K562 (cell line): ENCODE measurements around the gene YBX3. TPM values are rescaled to one million over a fixed set of nuclear protein-coding genes. Genes with fewer than 3 reads are reported as not detected.

Experiments used
- ATAC-seq: fragments of 200-7000 bp; cut with Tn5 transposase; 3 replicates; pipeline ENCODE4 v1.9.1; 2020; ENCODE audit warnings: moderate library complexity
- BruUV-seq: library from RNA; stranded (reverse); fragments of 400-500 nt; replicated peaks from 2 replicates; lab custom pipeline; 2021; lab: Mats Ljungman, UMichigan
- CTCF ChIA-PET: fragments of 300-600 bp; formaldehyde crosslinking; extraction: SDS; loops from one replicate; lab custom pipeline; 2021; ENCODE audit warnings: low intra/inter-chr PET ratio; lab: Yijun Ruan, JAX
- POLR2A ChIA-PET: fragments of 300-600, 350-650 bp; sonication (Branson Sonifier 250); formaldehyde crosslinking; extraction: SDS; loops from one replicate; lab custom pipeline; 2021; ENCODE audit warnings: antibody characterized with exemption, inconsistent platforms; lab: Yijun Ruan, JAX
- DNase-seq, 4 experiments: peaks; one replicate each; pipeline versions ENCODE4 v3.0.0 to v3.0.0-alpha.2; 2011 to 2018; ENCODE audit warnings: low spot score in 3 of 4, mixed read lengths in 3 of 4; ENCODE audit errors: extremely low read depth in 1 of 4
- FAIRE-seq: peaks from 2 replicates; lab custom pipeline; 2011; peaks lifted over from hg19 to GRCh38; lab: Jason Lieb, UNC
- H2AFZ ChIP-seq: 2 replicates; pipeline ENCODE4 v1.6.0; 2011; ENCODE audit warnings: low read depth, low read length, control low read depth, inconsistent platforms
- H3K27ac ChIP-seq: fragments of 200-600 bp; 3 replicates; pipeline ENCODE4 v1.8.0; 2011; ENCODE audit warnings: low read depth, mild to moderate bottlenecking, control low read depth, inconsistent platforms, low read length, moderate library complexity, mixed read lengths; ENCODE audit errors: extremely low read depth
- H3K27me3 ChIP-seq, 2 experiments: fragments of 300-600 bp in 1 of 2; 2 replicates in 1 of 2; 3 replicates in 1 of 2; pipeline versions ENCODE4 v1.6.0 to v1.8.0; 2011; ENCODE audit warnings: inconsistent platforms in 2 of 2, low read length in 2 of 2, mild to moderate bottlenecking in 1 of 2, mixed read lengths in 1 of 2, moderate library complexity in 1 of 2; ENCODE audit not compliant: control insufficient read depth in 2 of 2, insufficient read depth in 2 of 2
- H3K36me3 ChIP-seq: fragments of 300-600 bp; 3 replicates; pipeline ENCODE4 v1.8.0; 2011; ENCODE audit warnings: mild to moderate bottlenecking, low read length, inconsistent platforms; ENCODE audit not compliant: control insufficient read depth, insufficient read depth
- H3K4me1 ChIP-seq, 2 experiments: fragments of 200-600 bp in 1 of 2; replicated peaks in 1 of 2; 2 replicates in 1 of 2; 3 replicates in 1 of 2; pipeline versions ENCODE4 v1.5.1 to v1.8.0; 2011; ENCODE audit warnings: inconsistent platforms in 2 of 2, low read length in 2 of 2, mild to moderate bottlenecking in 1 of 2, mixed read lengths in 1 of 2, moderate library complexity in 1 of 2; ENCODE audit not compliant: control insufficient read depth in 2 of 2, insufficient read depth in 2 of 2
- H3K4me2 ChIP-seq: 2 replicates; pipeline ENCODE4 v1.6.1; 2011; ENCODE audit warnings: low read length, control low read depth, inconsistent platforms, mixed read lengths; ENCODE audit not compliant: insufficient read depth
- H3K4me3 ChIP-seq: fragments of 200-600 bp; sonication (generic), shearing (Covaris generic); 2 replicates; pipeline ENCODE4 v1.5.1; 2016; ENCODE audit warnings: control low read depth, inconsistent platforms
- H3K79me2 ChIP-seq: fragments of 200-600 bp; 3 replicates; pipeline ENCODE4 v1.8.0; 2011; ENCODE audit warnings: low read length, inconsistent platforms; ENCODE audit not compliant: control insufficient read depth, insufficient read depth
- H3K9ac ChIP-seq, 2 experiments: 2 replicates each; pipeline versions ENCODE4 v1.6.0 to v1.6.1; 2011; ENCODE audit warnings: low read depth in 2 of 2, low read length in 2 of 2, control low read depth in 1 of 2, inconsistent platforms in 1 of 2, mild to moderate bottlenecking in 1 of 2, mixed read lengths in 1 of 2; ENCODE audit not compliant: insufficient read depth in 1 of 2
- H3K9me1 ChIP-seq: one replicate; pipeline ENCODE4 v1.6.0; 2011; ENCODE audit warnings: inconsistent platforms, mild to moderate bottlenecking, low read length, moderate library complexity; ENCODE audit not compliant: control insufficient read depth, insufficient read depth
- H3K9me3 ChIP-seq: replicated peaks from 2 replicates; pipeline ENCODE4 v1.5.1; 2011; ENCODE audit warnings: low read depth, low read length, inconsistent platforms; ENCODE audit not compliant: control insufficient read depth, insufficient read depth
- H4K20me1 ChIP-seq: replicated peaks from 2 replicates; pipeline ENCODE4 v1.6.1; 2011; ENCODE audit warnings: low read length, inconsistent platforms, mixed read lengths; ENCODE audit not compliant: control insufficient read depth, insufficient read depth
- ERF ChIP-seq: fragments of 450-650 bp; formaldehyde crosslinking; IDR thresholded peaks from 2 replicates; pipeline ENCODE4 v1.4.0; 2020; ENCODE audit warnings: mild to moderate bottlenecking, mixed read lengths
- FOXM1 ChIP-seq, 2 experiments: fragments of 450-650 bp in 1 of 2; sonication (generic) in 1 of 2; formaldehyde crosslinking in 1 of 2; IDR thresholded peaks; 2 replicates each; pipeline versions ENCODE4 v1.6.1 to v1.9.0; 2017 to 2022; ENCODE audit warnings: low read depth in 2 of 2, mild to moderate bottlenecking in 2 of 2, missing genetic modification reagents in 1 of 2, moderate library complexity in 1 of 2
- HMG20A ChIP-seq: fragments of 450-650 bp; formaldehyde crosslinking; conservative IDR thresholded peaks from 2 replicates; pipeline ENCODE4 v1.4.0; 2020; ENCODE audit warnings: mild to moderate bottlenecking, mixed read lengths
- KLF13 ChIP-seq: fragments of 450-650 bp; IDR thresholded peaks from 2 replicates; pipeline ENCODE4 v1.6.1; 2016; ENCODE audit warnings: missing genetic modification characterization, low read depth, mild to moderate bottlenecking, missing compliant biosample characterization, moderate library complexity, borderline replicate concordance
- MAFK ChIP-seq: IDR thresholded peaks from 2 replicates; pipeline ENCODE4 v1.6.1; 2011; ENCODE audit warnings: low read length, improper control_type of control experiment
- SMC3 ChIP-seq: conservative IDR thresholded peaks from 2 replicates; pipeline ENCODE4 v1.6.1; 2011; ENCODE audit warnings: low read depth, low read length, improper control_type of control experiment; ENCODE audit not compliant: insufficient read depth
- SREBF2 ChIP-seq: sonication (generic); formaldehyde crosslinking; IDR thresholded peaks from 2 replicates; pipeline ENCODE4 v1.4.0; 2020; ENCODE audit warnings: mild to moderate bottlenecking, missing genetic modification reagents
- TEAD1 ChIP-seq, 2 experiments: fragments of 450-650 bp in 1 of 2; sonication (generic) in 1 of 2; formaldehyde crosslinking; IDR thresholded peaks; 2 replicates each; pipeline versions ENCODE4 v1.4.0 to v1.8.0; 2020 to 2022; ENCODE audit warnings: mild to moderate bottlenecking in 2 of 2, missing genetic modification reagents in 1 of 2
- ZNF668 ChIP-seq: fragments of 250-450 bp; sonication (Bioruptor Pico); IDR thresholded peaks from 2 replicates; pipeline ENCODE4 v1.8.0; 2022; ENCODE audit warnings: mild to moderate bottlenecking, inconsistent platforms
- WGBS: fragments of 100-300 bp; shearing (Covaris generic); methylation state at CpG from one replicate; pipeline ENCODE4 v1.1.6; 2016; ENCODE audit warnings: low coverage, mixed read lengths; ENCODE audit not compliant: insufficient coverage; ENCODE audit errors: missing lambda C conversion rate; 5-methylcytosine and 5-hydroxymethylcytosine counted together
- in situ Hi-C: fragments of 300-500 bp; cut with MboI; formaldehyde crosslinking; loops from 4 replicates; pipeline ENCODE4 v1.15.0; 2018; ENCODE audit warnings: inconsistent platforms, mixed read lengths
- intact Hi-C: fragments of 100-400 bp; cut with micrococcal nuclease; formaldehyde crosslinking; loops from 2 replicates; pipeline ENCODE4 v1.14.2; 2022
- polyA plus RNA-seq, 8 experiments: library from polyadenylated mRNA; depleted of rRNA in 4 of 8; stranded (reverse) in 5 of 8; unstranded in 3 of 8; fragments of >200 nt; fragmentation: Nextera tagmentation in 2 of 8; fragmentation: Illumina TruSeq in 1 of 8; extraction: Ambion mirVana in 2 of 8; extraction: Trizol in 1 of 8; gene quantifications; 2 replicates each; pipeline versions ENCODE4 v1.2.1 to v1.2.3, GENCODE V29; 2011 to 2014; ENCODE audit warnings: inconsistent platforms in 1 of 8, missing spikeins in 1 of 8
- total RNA-seq, 7 experiments: library from RNA; depleted of rRNA in 6 of 7; stranded (reverse); fragments of >200 nt in 6 of 7; fragmentation: Illumina TruSeq in 2 of 7; extraction: Trizol in 2 of 7; gene quantifications; 2 replicates each; pipeline versions ENCODE4 v1.2.1 to v1.2.3, GENCODE V29; 2011 to 2021; ENCODE audit warnings: low replicate concordance in 1 of 7
- TF ChIP-seq, protein P1 (sequence below): IDR thresholded peaks from 2 replicates; pipeline ENCODE4 v1.6.1; 2012; ENCODE audit warnings: low read depth, low read length, improper control_type of control experiment, borderline replicate concordance
- TF ChIP-seq, protein P2 (sequence below): fragments of 450-650 bp; IDR thresholded peaks from 2 replicates; pipeline ENCODE4 v1.6.1; 2018; ENCODE audit not compliant: partially characterized antibody

The YBX3 gene
- total and polyA plus RNA-seq, 9 of the 15 experiments (the other 6 are each of a cell fraction or from before 2014, with no cell fraction given) = 47.0 to 239 (median 81.5) TPM

DNA sequence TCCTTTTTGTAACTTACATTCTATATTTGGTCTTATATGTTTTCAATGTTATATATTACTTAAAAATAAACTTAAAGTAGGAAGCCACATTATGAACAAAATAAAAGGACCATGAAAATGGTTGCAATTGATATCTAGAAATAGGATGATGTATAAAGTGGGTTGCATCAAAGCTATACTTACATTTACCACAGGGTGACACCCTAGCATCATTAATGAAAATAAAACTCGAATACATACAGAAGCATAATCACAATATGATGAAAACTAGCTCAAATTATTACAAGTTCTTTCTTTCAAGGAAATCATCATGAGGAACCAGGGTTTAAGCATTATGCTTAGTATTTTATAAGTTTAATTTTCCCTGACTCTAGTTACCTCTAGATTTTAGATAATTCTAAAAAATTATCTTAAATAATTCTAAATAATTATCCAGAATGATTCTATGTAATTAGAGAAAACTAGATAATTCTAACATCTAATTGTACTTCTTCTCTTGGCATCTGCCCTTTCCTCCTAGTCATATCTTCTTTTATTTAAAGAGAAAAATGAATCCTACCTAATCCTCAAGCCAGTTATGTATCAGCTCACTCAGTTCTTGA lies 48.1 kb upstream of the YBX3 start (continued):
- TF ChIP-seq, protein P1, sequence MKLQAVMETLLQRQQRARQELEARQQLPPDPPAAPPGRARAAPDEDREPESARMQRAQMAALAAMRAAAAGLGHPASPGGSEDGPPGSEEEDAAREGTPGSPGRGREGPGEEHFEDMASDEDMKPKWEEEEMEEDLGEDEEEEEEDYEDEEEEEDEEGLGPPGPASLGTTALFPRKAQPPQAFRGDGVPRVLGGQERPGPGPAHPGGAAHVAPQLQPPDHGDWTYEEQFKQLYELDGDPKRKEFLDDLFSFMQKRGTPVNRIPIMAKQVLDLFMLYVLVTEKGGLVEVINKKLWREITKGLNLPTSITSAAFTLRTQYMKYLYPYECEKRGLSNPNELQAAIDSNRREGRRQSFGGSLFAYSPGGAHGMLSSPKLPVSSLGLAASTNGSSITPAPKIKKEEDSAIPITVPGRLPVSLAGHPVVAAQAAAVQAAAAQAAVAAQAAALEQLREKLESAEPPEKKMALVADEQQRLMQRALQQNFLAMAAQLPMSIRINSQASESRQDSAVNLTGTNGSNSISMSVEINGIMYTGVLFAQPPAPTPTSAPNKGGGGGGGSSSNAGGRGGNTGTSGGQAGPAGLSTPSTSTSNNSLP = 0 out of 2 replicates have a peak, but pooled peaks have one; percentile 43
- TF ChIP-seq TEAD1 (CRISPR knock-in tag; IDR thresholded peaks at IDR 0.05) (no peak), SMC3 (peak; percentile 53; the same call in 1 of the 2 replicates), ZNF668 (CRISPR knock-in tag) (no peak)

DNA sequence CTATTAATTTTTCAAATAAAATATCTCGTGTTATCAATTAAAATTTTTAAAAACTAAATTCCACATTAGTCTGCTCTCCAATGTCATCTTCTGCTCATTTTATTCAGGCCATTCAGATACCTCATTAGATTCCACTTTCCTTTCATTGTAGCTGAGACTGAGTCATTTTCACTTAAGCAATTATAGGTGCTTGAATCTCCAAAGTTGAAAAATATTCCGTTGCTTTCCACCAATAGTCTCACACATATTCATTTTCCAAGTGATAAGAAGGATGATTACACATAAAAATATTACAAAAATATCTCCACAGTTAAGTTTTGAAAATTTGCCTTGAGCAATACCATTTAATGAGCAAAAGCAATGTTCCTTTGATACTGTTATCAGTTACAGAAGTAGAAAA lies 36.5 kb upstream of the YBX3 start:
- TF ChIP-seq KLF13 (tag) (no peak), HMG20A (CRISPR knock-in tag) (no peak), ERF (no peak), MAFK (no peak), FOXM1 (IDR thresholded peaks at IDR 0.05; ENCODE audit: low read depth) (no peak), FOXM1 (CRISPR knock-in tag; IDR thresholded peaks at IDR 0.05; ENCODE audit: low read depth) (no peak), SREBF2 (CRISPR knock-in tag) (no peak)
- TF ChIP-seq, protein P2, sequence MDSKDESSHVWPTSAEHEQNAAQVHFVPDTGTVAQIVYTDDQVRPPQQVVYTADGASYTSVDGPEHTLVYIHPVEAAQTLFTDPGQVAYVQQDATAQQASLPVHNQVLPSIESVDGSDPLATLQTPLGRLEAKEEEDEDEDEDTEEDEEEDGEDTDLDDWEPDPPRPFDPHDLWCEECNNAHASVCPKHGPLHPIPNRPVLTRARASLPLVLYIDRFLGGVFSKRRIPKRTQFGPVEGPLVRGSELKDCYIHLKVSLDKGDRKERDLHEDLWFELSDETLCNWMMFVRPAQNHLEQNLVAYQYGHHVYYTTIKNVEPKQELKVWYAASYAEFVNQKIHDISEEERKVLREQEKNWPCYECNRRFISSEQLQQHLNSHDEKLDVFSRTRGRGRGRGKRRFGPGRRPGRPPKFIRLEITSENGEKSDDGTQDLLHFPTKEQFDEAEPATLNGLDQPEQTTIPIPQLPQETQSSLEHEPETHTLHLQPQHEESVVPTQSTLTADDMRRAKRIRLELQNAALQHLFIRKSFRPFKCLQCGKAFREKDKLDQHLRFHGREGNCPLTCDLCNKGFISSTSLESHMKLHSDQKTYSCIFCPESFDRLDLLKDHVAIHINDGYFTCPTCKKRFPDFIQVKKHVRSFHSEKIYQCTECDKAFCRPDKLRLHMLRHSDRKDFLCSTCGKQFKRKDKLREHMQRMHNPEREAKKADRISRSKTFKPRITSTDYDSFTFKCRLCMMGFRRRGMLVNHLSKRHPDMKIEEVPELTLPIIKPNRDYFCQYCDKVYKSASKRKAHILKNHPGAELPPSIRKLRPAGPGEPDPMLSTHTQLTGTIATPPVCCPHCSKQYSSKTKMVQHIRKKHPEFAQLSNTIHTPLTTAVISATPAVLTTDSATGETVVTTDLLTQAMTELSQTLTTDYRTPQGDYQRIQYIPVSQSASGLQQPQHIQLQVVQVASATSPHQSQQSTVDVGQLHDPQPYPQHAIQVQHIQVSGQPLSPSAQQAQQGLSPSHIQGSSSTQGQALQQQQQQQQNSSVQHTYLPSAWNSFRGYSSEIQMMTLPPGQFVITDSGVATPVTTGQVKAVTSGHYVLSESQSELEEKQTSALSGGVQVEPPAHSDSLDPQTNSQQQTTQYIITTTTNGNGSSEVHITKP = no peak
- no peak for ATAC-seq
- Histone ChIP-seq H3K9ac (no peak overlapping the region), H3K79me2 (no peaks in the 10 kb centered on the region), H3K4me2 (no peak overlapping the region), H3K9me3 (no peaks in the 10 kb centered on the region), H3K36me3 (no peaks in the 10 kb centered on the region), H4K20me1 (no peaks in the 10 kb centered on the region), H3K27me3 (no peaks in the 10 kb centered on the region), H3K27ac (no peak overlapping the region), H3K4me3 (no peak overlapping the region), H3K9me1 (no peaks in the 10 kb centered on the region), H2AFZ (no peak overlapping the region), H3K4me1 (no peaks in the 10 kb centered on the region)
- POLR2A ChIA-PET = no interaction called here
- DNase-seq = no peak
- FAIRE-seq = no peak
- in situ Hi-C loops (no loop called here), intact Hi-C loops (loop anchor here (10.0 kb wide), 1 partner anchor 525 kb away; no protein-coding TSS in a partner anchor)
- 0% methylated on average over 2 of the region's 2 CpGs for WGBS
- CTCF ChIA-PET = no interaction called here
- no TSS peak for BruUV-seq
